ENCODE results near the gene APBA2. TPM values are rescaled to one million over a fixed set of nuclear protein-coding genes. Genes with fewer than 3 reads are reported as not detected.

The APBA2 gene
- total and polyA plus RNA-seq, 2 of the 13 experiments (the other 11 are each of a cell fraction or from before 2014, with no cell fraction given): 0.62 to 2.3 TPM

GRCh38 chr15:28985691-28986090, 99.9 kb downstream of the APBA2 start (continued):
- TF ChIP-seq, protein P1, sequence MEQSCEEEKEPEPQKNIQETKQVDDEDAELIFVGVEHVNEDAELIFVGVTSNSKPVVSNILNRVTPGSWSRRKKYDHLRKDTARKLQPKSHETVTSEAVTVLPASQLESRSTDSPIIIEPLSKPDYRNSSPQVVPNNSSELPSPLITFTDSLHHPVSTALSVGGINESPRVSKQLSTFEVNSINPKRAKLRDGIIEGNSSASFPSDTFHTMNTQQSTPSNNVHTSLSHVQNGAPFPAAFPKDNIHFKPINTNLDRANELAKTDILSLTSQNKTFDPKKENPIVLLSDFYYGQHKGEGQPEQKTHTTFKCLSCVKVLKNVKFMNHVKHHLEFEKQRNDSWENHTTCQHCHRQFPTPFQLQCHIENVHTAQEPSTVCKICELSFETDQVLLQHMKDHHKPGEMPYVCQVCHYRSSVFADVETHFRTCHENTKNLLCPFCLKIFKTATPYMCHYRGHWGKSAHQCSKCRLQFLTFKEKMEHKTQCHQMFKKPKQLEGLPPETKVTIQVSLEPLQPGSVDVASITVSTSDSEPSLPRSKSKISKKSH (CRISPR knock-in tag; IDR thresholded peaks at IDR 0.05; ENCODE audit: borderline replicate concordance): no peak
- no peak for TF ChIP-seq MXD4 (CRISPR knock-in tag; IDR thresholded peaks at IDR 0.05)
- TF ChIP-seq MAFG (CRISPR knock-in tag; IDR thresholded peaks at IDR 0.05): no peak
- TF ChIP-seq ZNF331 (CRISPR knock-in tag; IDR thresholded peaks at IDR 0.05): no peak
- TF ChIP-seq ZKSCAN8 (CRISPR knock-in tag; IDR thresholded peaks at IDR 0.05; ENCODE audit: borderline replicate concordance): no peak
- TF ChIP-seq, protein P2, sequence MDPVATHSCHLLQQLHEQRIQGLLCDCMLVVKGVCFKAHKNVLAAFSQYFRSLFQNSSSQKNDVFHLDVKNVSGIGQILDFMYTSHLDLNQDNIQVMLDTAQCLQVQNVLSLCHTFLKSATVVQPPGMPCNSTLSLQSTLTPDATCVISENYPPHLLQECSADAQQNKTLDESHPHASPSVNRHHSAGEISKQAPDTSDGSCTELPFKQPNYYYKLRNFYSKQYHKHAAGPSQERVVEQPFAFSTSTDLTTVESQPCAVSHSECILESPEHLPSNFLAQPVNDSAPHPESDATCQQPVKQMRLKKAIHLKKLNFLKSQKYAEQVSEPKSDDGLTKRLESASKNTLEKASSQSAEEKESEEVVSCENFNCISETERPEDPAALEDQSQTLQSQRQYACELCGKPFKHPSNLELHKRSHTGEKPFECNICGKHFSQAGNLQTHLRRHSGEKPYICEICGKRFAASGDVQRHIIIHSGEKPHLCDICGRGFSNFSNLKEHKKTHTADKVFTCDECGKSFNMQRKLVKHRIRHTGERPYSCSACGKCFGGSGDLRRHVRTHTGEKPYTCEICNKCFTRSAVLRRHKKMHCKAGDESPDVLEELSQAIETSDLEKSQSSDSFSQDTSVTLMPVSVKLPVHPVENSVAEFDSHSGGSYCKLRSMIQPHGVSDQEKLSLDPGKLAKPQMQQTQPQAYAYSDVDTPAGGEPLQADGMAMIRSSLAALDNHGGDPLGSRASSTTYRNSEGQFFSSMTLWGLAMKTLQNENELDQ (CRISPR knock-in tag; IDR thresholded peaks at IDR 0.05; ENCODE audit: borderline replicate concordance): no peak

GRCh38 chr15:28986108-28986507, 100.3 kb downstream of the APBA2 start:
- DNase-seq (ENCODE audit: low spot score) (no peak), FAIRE-seq (no peak), ATAC-seq (no peak)
- no peak overlapping the region for H2AFZ ChIP-seq (ENCODE audit: low read length)
- no peak for TF ChIP-seq CEBPB (IDR thresholded peaks at IDR 0.05; ENCODE audit: borderline replicate concordance, low read depth, low read length)
- TF ChIP-seq ZNF350 (CRISPR knock-in tag; IDR thresholded peaks at IDR 0.05; ENCODE audit: borderline replicate concordance, low read depth): no peak
- no peak for TF ChIP-seq JUN (CRISPR knock-in tag; IDR thresholded peaks at IDR 0.05)
- TF ChIP-seq CREBL2 (CRISPR knock-in tag; IDR thresholded peaks at IDR 0.05; ENCODE audit: borderline replicate concordance): no peak
- no peak for TF ChIP-seq REXO4 (CRISPR knock-in tag; IDR thresholded peaks at IDR 0.05; ENCODE audit: borderline replicate concordance)
- TF ChIP-seq FOXJ3 (CRISPR knock-in tag; IDR thresholded peaks at IDR 0.05; ENCODE audit: borderline replicate concordance): no peak
- in situ Hi-C loops (cut with HindIII; ENCODE audit: extremely low pct_ligation_motif_present, low pct_unique_long_range_greater_than_20kb) (no loop called here), intact Hi-C loops (cut with micrococcal nuclease; ENCODE audit: unreplicated experiment) (no loop called here)
- no TSS peak for BruUV-seq (replicated peaks)
- H3K9me3 ChIP-seq (ENCODE audit: low read length): no peaks in the 10 kb centered on the region
- H3K4me1 ChIP-seq (ENCODE audit: insufficient read depth, low read length): 0 out of 2 replicates have a peak, but pooled peaks cover 5% of the 10 kb centered on the region
- H3K36me3 ChIP-seq (replicated peaks in 1 of 2; ENCODE audit: control insufficient read depth in 1 of 2, insufficient read depth in 2 of 2, low read length in 2 of 2): no peaks in the 10 kb centered on the region
- no peaks in the 10 kb centered on the region for H3K79me2 ChIP-seq (ENCODE audit: insufficient read depth, low read length)
- H4K20me1 ChIP-seq (ENCODE audit: insufficient read depth, low read length): no peaks in the 10 kb centered on the region
- ChIA-PET CTCF (ENCODE audit: low intra/inter-chr PET ratio, low total read pairs) (no interaction called here), POLR2A (no interaction called here)
- H3K4me2 ChIP-seq (ENCODE audit: low read depth, low read length): no peak overlapping the region
- no peak overlapping the region for H3K9ac ChIP-seq (ENCODE audit: insufficient read depth, low read depth, low read length)
- 89% methylated on average over 9 of the region's 9 CpGs for WGBS (ENCODE audit: low lambda C conversion rate)
- H3K4me3 ChIP-seq (replicated peaks in 1 of 3; ENCODE audit: insufficient read depth in 1 of 3, low read depth in 2 of 3, low read length in 3 of 3): no peak overlapping the region
- no peak overlapping the region for H3K27ac ChIP-seq (ENCODE audit: extremely low read length, insufficient read depth, low read length)
- H3K27me3 ChIP-seq (ENCODE audit: control insufficient read depth in 1 of 2, insufficient read depth in 2 of 2, low read length in 2 of 2): no peaks in the 10 kb centered on the region

Measured in HepG2 (cell line).